ENCODE measurements around the gene FHAD1.

GRCh38 chr1:15346346-15347030, 99.5 kb downstream of the FHAD1 start:
- TF ChIP-seq POLR2A (IDR thresholded peaks at IDR 0.05) (no peak), CTCF (IDR thresholded peaks at IDR 0.05) (no peak)

All from upper lobe of left lung (tissue), 4 donors.